Activated T-cell treated with anti-CD3 and anti-CD28 coated beads for 1 hour (primary cell): ENCODE measurements around the gene C19orf47.

ENCODE experiments used
- DNase-seq: peaks from one replicate; pipeline ENCODE4 v3.0.0-alpha.2; 2020; ENCODE audit warnings: low read depth

Gene C19orf47

GRCh38 chr19:40315812-40316470 lies 32.3 kb downstream of the C19orf47 start:
- no peak for DNase-seq

- no peak for DNase-seq
Measured at GRCh38 chr19:40314656-40315055, 33.5 kb downstream of the C19orf47 start.

GRCh38 chr19:40313229-40313983 lies 34.8 kb downstream of the C19orf47 start:
- no peak for DNase-seq

GRCh38 chr19:40312533-40312932 lies 35.7 kb downstream of the C19orf47 start:
- DNase-seq, result no peak

- no peak for DNase-seq
Measured at GRCh38 chr19:40309666-40310065, 38.5 kb downstream of the C19orf47 start.

GRCh38 chr19:40305403-40305802 lies 42.8 kb downstream of the C19orf47 start:
- peak; percentile 70 for DNase-seq

- DNase-seq, result no peak
Measured at GRCh38 chr19:40304306-40304705, 43.9 kb downstream of the C19orf47 start.

GRCh38 chr19:40303765-40304164 lies 44.4 kb downstream of the C19orf47 start:
- DNase-seq, result no peak

GRCh38 chr19:40302224-40303011 lies 45.8 kb downstream of the C19orf47 start:
- DNase-seq, result no peak

- no peak for DNase-seq
Measured at GRCh38 chr19:40300668-40301067, 47.5 kb downstream of the C19orf47 start.

- DNase-seq, result no peak
Measured at GRCh38 chr19:40298026-40298425, 50.2 kb downstream of the C19orf47 start.

GRCh38 chr19:40294560-40294959 lies 53.6 kb downstream of the C19orf47 start:
- no peak for DNase-seq

- DNase-seq, result no peak
Measured at GRCh38 chr19:40286971-40287421, 61.2 kb downstream of the C19orf47 start.

GRCh38 chr19:40286235-40286970 lies 61.8 kb downstream of the C19orf47 start:
- no peak for DNase-seq

- peak; percentile 95 for DNase-seq
Measured at GRCh38 chr19:40285353-40286234, 62.6 kb downstream of the C19orf47 start.

- DNase-seq, result peak; percentile 60
Measured at GRCh38 chr19:40284501-40285352, 63.5 kb downstream of the C19orf47 start, which contains the start of gene AKT2. Gene AKT2 (minus strand): TSS chr19:40285345. CDS start chr19:40265267, 20,078 bp downstream.

- DNase-seq, result no peak
Measured at GRCh38 chr19:40284251-40284500, 64.0 kb downstream of the C19orf47 start.

- no peak for DNase-seq
Measured at GRCh38 chr19:40283414-40284250, 64.6 kb downstream of the C19orf47 start.

GRCh38 chr19:40282920-40283319 lies 65.3 kb downstream of the C19orf47 start:
- no peak for DNase-seq
